Measurements from ENCODE around the gene HNRNPLL.
"Not testable (repeated sequence)": the region's sequence is repeated elsewhere in the genome, so short reads cannot be mapped to it uniquely, and the experiment has no call there.

Gene HNRNPLL

DNA sequence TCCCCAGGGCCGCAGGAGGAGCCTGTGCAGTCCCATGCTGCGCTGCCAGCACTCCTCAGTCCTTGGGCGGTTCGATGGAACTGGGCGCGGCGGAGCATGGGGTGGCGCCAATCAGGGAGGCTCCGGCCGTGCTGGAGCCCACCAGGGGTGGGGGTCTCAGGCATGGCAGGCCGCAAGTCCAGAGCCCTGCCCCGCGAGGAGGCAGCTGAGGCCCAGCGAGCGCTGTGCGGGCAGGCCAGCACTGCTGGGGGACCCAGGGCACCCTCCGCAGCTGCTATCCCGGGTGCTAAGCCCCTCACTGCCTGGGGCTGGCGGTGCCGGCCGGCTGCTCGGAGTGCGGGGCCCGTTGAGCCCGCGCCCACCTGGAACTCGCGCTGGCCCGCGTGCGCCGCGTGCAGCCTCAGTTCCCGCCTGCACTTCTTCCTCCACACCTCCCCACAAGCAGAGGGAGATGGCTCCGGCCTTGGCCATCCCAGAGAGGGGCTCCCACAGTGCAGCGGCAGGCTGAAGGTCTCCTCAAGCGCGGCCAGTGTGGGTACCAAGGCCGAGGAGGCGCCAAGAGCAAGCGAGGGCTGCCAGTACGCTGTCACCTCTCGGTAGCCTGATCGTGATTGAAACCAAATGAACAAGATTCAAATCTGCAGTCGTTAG is 40.4 kb upstream of the HNRNPLL start:
- Histone ChIP-seq H3K27me3 (no peaks in the 10 kb centered on the region), H3K36me3 (no peaks in the 10 kb centered on the region), H3K9me3 (no peaks in the 10 kb centered on the region), H3K4me3 (ENCODE audit: low read depth, low read length) (no peak overlapping the region), H3K4me1 (no peaks in the 10 kb centered on the region)
- DNase-seq = no peak
- TF ChIP-seq, protein P1, sequence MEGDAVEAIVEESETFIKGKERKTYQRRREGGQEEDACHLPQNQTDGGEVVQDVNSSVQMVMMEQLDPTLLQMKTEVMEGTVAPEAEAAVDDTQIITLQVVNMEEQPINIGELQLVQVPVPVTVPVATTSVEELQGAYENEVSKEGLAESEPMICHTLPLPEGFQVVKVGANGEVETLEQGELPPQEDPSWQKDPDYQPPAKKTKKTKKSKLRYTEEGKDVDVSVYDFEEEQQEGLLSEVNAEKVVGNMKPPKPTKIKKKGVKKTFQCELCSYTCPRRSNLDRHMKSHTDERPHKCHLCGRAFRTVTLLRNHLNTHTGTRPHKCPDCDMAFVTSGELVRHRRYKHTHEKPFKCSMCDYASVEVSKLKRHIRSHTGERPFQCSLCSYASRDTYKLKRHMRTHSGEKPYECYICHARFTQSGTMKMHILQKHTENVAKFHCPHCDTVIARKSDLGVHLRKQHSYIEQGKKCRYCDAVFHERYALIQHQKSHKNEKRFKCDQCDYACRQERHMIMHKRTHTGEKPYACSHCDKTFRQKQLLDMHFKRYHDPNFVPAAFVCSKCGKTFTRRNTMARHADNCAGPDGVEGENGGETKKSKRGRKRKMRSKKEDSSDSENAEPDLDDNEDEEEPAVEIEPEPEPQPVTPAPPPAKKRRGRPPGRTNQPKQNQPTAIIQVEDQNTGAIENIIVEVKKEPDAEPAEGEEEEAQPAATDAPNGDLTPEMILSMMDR (IDR thresholded peaks at IDR 0.05; ENCODE audit: low read depth, low read length) = no peak

DNA sequence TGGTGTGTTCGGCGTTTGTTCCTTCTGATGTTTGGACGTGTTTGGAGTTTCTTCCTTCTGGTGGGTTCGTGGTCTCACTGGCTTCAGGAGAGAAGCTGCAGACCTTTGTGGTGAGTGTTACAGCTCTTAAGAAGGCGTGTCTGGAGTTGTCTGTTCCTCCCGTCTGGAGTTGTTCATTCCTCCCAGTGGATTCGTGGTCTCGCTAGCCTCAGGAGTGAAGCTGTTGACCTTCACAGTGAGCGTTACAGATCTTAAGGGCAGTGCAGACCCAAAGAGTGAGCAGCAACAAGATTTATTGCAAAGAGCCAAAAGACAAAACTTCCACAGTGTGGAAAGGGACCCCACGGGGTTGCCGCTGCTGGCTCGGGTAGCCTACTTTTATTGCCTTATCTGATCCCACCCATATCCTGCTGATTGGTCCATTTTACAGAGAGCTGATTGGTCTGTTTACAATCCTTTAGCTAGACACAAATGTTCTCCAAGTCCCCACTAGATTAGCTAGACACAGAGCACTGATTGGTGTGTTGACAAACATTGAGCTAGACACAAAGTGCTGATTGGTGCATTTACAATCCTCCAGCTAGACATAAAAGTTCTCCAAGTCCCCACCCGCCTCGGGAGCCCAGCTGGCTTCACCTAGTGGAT is 39.8 kb upstream of the HNRNPLL start:
- H3K9me3 ChIP-seq; DNase-seq; H3K36me3 ChIP-seq; H3K4me1 ChIP-seq; H3K27me3 ChIP-seq; H3K4me3 ChIP-seq (ENCODE audit: low read depth, low read length): not testable (repeated sequence)

DNA sequence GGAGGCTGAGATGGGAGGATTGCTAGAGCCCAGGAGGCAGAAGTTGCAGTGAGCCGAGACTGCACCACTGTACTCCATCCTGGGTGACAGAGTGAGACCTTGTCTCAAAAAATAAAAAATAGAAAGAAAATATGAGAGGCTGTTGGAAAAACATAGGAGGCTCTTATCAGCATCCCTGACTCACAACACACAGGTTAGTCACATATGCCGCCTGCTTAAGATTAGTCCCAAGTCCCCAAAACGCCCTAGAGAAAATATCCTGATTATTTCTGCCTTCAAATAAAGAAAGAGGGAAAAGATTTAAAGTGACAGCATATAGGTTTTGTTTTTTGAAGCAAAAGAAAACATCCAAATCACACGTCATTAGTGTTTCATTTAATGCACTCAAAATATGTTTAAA is 33.3 kb upstream of the HNRNPLL start:
- H3K4me3 ChIP-seq (ENCODE audit: low read depth, low read length) = no peak overlapping the region
- no peaks in the 10 kb centered on the region for H3K27me3 ChIP-seq
- TF ChIP-seq, protein P1 (IDR thresholded peaks at IDR 0.05; ENCODE audit: low read depth, low read length) = no peak
- no peaks in the 10 kb centered on the region; the same call in 1 of the 2 replicates for H3K9me3 ChIP-seq
- H3K36me3 ChIP-seq = no peaks in the 10 kb centered on the region
- DNase-seq = no peak
- H3K4me1 ChIP-seq = no peaks in the 10 kb centered on the region

DNA sequence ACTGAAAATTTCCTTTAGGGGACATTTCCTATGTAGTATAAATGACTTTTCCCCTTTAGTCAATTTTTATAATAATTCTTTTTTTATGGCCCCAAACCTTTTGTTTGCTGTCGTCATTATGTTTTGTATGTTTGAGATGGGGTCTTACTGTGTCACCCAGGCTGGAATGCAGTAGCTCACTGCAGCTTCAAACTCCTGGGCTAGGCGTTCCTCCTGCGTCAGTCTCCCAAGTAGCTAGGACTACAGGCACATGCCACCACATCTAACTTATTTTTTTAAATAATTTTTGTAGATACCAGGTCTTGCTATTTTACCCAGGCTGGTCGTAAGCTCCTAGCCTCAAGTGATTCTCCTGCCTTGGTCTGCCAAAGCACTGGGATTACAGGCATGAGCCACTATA is 32.4 kb upstream of the HNRNPLL start:
- Histone ChIP-seq H3K4me1 (no peaks in the 10 kb centered on the region), H3K36me3 (no peaks in the 10 kb centered on the region), H3K9me3 (no peaks in the 10 kb centered on the region; the same call in 1 of the 2 replicates), H3K4me3 (ENCODE audit: low read depth, low read length) (no peak overlapping the region), H3K27me3 (no peaks in the 10 kb centered on the region)
- TF ChIP-seq, protein P1 (IDR thresholded peaks at IDR 0.05; ENCODE audit: low read depth, low read length) = no peak
- DNase-seq = no peak

DNA sequence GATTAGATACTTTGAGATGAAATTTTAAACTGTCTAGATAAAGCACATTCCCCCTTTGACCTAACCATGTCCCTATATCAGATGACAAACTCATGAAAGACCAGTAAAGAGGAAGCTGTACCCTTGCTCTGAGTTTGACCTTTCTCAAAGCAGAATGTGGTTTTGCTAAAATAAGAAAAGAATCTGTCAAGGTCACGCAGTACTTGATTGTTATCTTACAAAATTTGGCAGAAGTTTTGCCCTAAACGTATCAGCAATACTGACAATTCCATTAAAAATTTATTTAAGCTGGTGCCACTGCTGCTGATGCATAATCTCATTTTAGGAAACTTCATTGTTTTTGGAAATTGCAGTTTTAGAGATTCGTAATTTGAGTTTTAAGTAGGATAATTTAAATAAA is 32.0 kb upstream of the HNRNPLL start:
- no peak for DNase-seq

DNA sequence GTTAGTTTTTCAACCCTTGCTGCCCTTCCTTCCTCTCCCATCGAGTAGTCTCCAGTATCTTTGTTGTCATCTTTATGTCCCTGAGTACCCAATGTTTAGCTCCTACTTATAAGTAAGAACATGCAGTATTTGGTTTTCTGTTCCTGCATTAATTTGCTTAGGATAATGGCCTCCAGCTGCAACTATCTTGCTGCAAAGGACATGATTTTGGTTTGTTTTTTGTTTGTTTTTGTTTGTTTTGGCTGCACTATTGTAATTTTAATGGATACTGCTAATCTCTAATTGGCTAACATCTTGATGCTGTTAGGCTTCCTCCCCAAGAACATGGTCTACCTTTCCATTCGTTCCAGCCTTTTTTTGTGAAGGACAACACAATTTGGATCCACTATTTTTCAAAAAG is 31.2 kb upstream of the HNRNPLL start:
- Histone ChIP-seq H3K36me3 (no peaks in the 10 kb centered on the region), H3K9me3 (no peaks in the 10 kb centered on the region; the same call in 1 of the 2 replicates), H3K27me3 (no peaks in the 10 kb centered on the region), H3K4me1 (no peaks in the 10 kb centered on the region), H3K4me3 (ENCODE audit: low read depth, low read length) (no peak overlapping the region)
- TF ChIP-seq, protein P1 (IDR thresholded peaks at IDR 0.05; ENCODE audit: low read depth, low read length) = no peak
- DNase-seq = no peak

More for the DNA sequence above, 32.0 kb upstream of the HNRNPLL start:
- TF ChIP-seq, protein P1 (IDR thresholded peaks at IDR 0.05; ENCODE audit: low read depth, low read length) = no peak
- H3K9me3 ChIP-seq = no peaks in the 10 kb centered on the region; the same call in 1 of the 2 replicates
- H3K36me3 ChIP-seq = no peaks in the 10 kb centered on the region
- H3K4me3 ChIP-seq (ENCODE audit: low read depth, low read length) = no peak overlapping the region
- no peaks in the 10 kb centered on the region for H3K4me1 ChIP-seq
- no peaks in the 10 kb centered on the region for H3K27me3 ChIP-seq

Measured in BE2C (cell line).